ENCODE data around the gene TIGIT.

The TIGIT gene

GRCh38 chr3:114355653-114356052, 61.8 kb downstream of the TIGIT start:
- no peak for DNase-seq

GRCh38 chr3:114356066-114356465, 62.2 kb downstream of the TIGIT start:
- no peak for DNase-seq

- no peak for DNase-seq
Observed at GRCh38 chr3:114356525-114356924, 62.7 kb downstream of the TIGIT start.

Data from NCI-H446 treated with DMSO at 0.1 percent for 48 hours (cell line).